OCI-LY1 (cell line): ENCODE measurements around the gene MAP7D3.
"Not testable (repeated sequence)": the region's sequence is repeated elsewhere in the genome, so short reads cannot be mapped to it uniquely, and the experiment has no call there.

Experiments
- H2AFZ ChIP-seq: fragments of 200-600 bp; sonication (generic), shearing (Covaris generic); 2 replicates; pipeline ENCODE4 v1.6.0; 2014; ENCODE audit warnings: antibody characterized with exemption, mild to moderate bottlenecking, low read length
- H3F3A ChIP-seq: fragments of 200-600 bp; sonication (generic), shearing (Covaris generic); 2 replicates; pipeline ENCODE4 v1.6.0; 2014; ENCODE audit warnings: mild to moderate bottlenecking, antibody characterized with exemption, low read length, moderate library complexity; ENCODE audit not compliant: insufficient read depth
- H3K27ac ChIP-seq: fragments of 200-600 bp; sonication (generic); 2 replicates; pipeline ENCODE4 v1.5.1; 2014; ENCODE audit warnings: low read length, mixed run types, mild to moderate bottlenecking, low read depth; ENCODE audit not compliant: poor library complexity, severe bottlenecking
- H3K27me3 ChIP-seq: fragments of 200-600 bp; sonication (generic); 2 replicates; pipeline ENCODE4 v1.6.0; 2014; ENCODE audit warnings: antibody characterized with exemption, mild to moderate bottlenecking, low read length, moderate library complexity; ENCODE audit not compliant: insufficient read depth
- H3K36me3 ChIP-seq: fragments of 200-600 bp; sonication (generic); 2 replicates; pipeline ENCODE4 v1.6.1; 2014; ENCODE audit warnings: mild to moderate bottlenecking, antibody characterized with exemption, low read length, moderate library complexity, mixed read lengths; ENCODE audit not compliant: insufficient read depth
- H3K4me1 ChIP-seq: fragments of 200-600 bp; sonication (generic); 2 replicates; pipeline ENCODE4 v1.5.1; 2014; ENCODE audit warnings: mild to moderate bottlenecking, low read length, moderate library complexity; ENCODE audit not compliant: insufficient read depth, severe bottlenecking
- H3K4me2 ChIP-seq: fragments of 200-600 bp; sonication (generic), shearing (Covaris generic); 2 replicates; pipeline ENCODE4 v1.6.1; 2014; ENCODE audit warnings: low read length
- H3K4me3 ChIP-seq: fragments of 200-600 bp; sonication (generic); 2 replicates; pipeline ENCODE4 v1.5.1; 2014; ENCODE audit warnings: low read length, low read depth, mild to moderate bottlenecking, mixed read lengths; ENCODE audit not compliant: poor library complexity, severe bottlenecking
- H3K79me2 ChIP-seq: fragments of 200-600 bp; shearing (Covaris generic); 2 replicates; pipeline ENCODE4 v1.6.1; 2016; ENCODE audit warnings: mixed run types, low read length, mixed read lengths; ENCODE audit not compliant: insufficient read depth
- H3K9ac ChIP-seq: fragments of 200-600 bp; sonication (generic), shearing (Covaris generic); 2 replicates; pipeline ENCODE4 v1.6.1; 2014; ENCODE audit warnings: mild to moderate bottlenecking, low read length, mixed read lengths
- H3K9me2 ChIP-seq: fragments of 200-600 bp; sonication (generic), shearing (Covaris generic); 2 replicates; pipeline ENCODE4 v1.6.1; 2014; ENCODE audit warnings: low read depth, mild to moderate bottlenecking, low read length, mixed read lengths
- H3K9me3 ChIP-seq: fragments of 200-600 bp; shearing (Covaris generic); 2 replicates; pipeline ENCODE4 v1.6.1; 2014; ENCODE audit warnings: low read length, mixed read lengths
- H4K20me1 ChIP-seq: fragments of 200-600 bp; sonication (generic), shearing (Covaris generic); 2 replicates; pipeline ENCODE4 v1.6.0; 2016; ENCODE audit warnings: mild to moderate bottlenecking, low read length; ENCODE audit not compliant: insufficient read depth
- CTCF ChIP-seq: fragments of 200-600 bp; sonication (generic), shearing (Covaris generic); IDR thresholded peaks from 2 replicates; pipeline ENCODE4 v1.5.1; 2017; ENCODE audit warnings: mild to moderate bottlenecking, antibody characterized with exemption, low read length, moderate library complexity, mixed read lengths
- EZH2 ChIP-seq: fragments of 200-600 bp; sonication (generic), shearing (Covaris generic); IDR thresholded peaks from 2 replicates; pipeline ENCODE4 v1.8.0; 2017; ENCODE audit warnings: borderline replicate concordance, mixed run types, mild to moderate bottlenecking, antibody characterized with exemption, low read length, moderate library complexity, mixed read lengths

Gene MAP7D3

GRCh38 chrX:136292656-136293055, 41.5 kb upstream of the MAP7D3 start:
- Histone ChIP-seq H3K9me3 (no peaks in the 10 kb centered on the region), H3K27ac (no peak overlapping the region)
- TF ChIP-seq CTCF: no peak
- TF ChIP-seq EZH2: no peak

GRCh38 chrX:136291824-136292223, 40.6 kb upstream of the MAP7D3 start:
- Histone ChIP-seq H3K4me2 (no peak overlapping the region), H2AFZ (no peak overlapping the region), H3K27ac (no peak overlapping the region), H3K9me2 (no peaks in the 10 kb centered on the region), H4K20me1 (no peaks in the 10 kb centered on the region), H3K9me3 (no peaks in the 10 kb centered on the region), H3K4me3 (no peak overlapping the region), H3K79me2 (no peaks in the 10 kb centered on the region), H3F3A (no peaks in the 10 kb centered on the region), H3K4me1 (no peaks in the 10 kb centered on the region), H3K9ac (no peak overlapping the region), H3K27me3 (no peaks in the 10 kb centered on the region), H3K36me3 (no peaks in the 10 kb centered on the region)
- TF ChIP-seq EZH2 (no peak), CTCF (no peak)

More at GRCh38 chrX:136292656-136293055, 41.5 kb upstream of the MAP7D3 start:
- H3K4me1 ChIP-seq: no peaks in the 10 kb centered on the region
- H3K4me2 ChIP-seq: no peak overlapping the region
- H3K9me2 ChIP-seq: no peaks in the 10 kb centered on the region
- no peak overlapping the region for H2AFZ ChIP-seq
- no peaks in the 10 kb centered on the region for H3F3A ChIP-seq
- no peaks in the 10 kb centered on the region for H3K79me2 ChIP-seq
- no peak overlapping the region for H3K9ac ChIP-seq
- no peaks in the 10 kb centered on the region for H4K20me1 ChIP-seq
- H3K4me3 ChIP-seq: no peak overlapping the region
- no peaks in the 10 kb centered on the region for H3K27me3 ChIP-seq
- no peaks in the 10 kb centered on the region for H3K36me3 ChIP-seq

- H3K27me3 ChIP-seq, H3F3A ChIP-seq, H3K36me3 ChIP-seq, H4K20me1 ChIP-seq, H3K4me3 ChIP-seq, H3K4me1 ChIP-seq, H3K4me2 ChIP-seq, H3K27ac ChIP-seq, H3K9ac ChIP-seq, H3K9me3 ChIP-seq, H3K9me2 ChIP-seq, H2AFZ ChIP-seq, H3K79me2 ChIP-seq: not testable (repeated sequence)
These were observed 35.2 kb upstream of the MAP7D3 start for GRCh38 chrX:136286375-136286774.

GRCh38 chrX:136275553-136275952, 24.4 kb upstream of the MAP7D3 start:
- H3F3A ChIP-seq: no peaks in the 10 kb centered on the region

More at GRCh38 chrX:136275553-136275952, 24.4 kb upstream of the MAP7D3 start:
- H3K36me3 ChIP-seq: no peaks in the 10 kb centered on the region
- H3K4me2 ChIP-seq: no peak overlapping the region
- no peak overlapping the region for H2AFZ ChIP-seq
- no peak overlapping the region for H3K4me3 ChIP-seq
- H4K20me1 ChIP-seq: no peaks in the 10 kb centered on the region
- TF ChIP-seq EZH2 (no peak), CTCF (no peak)
- no peak overlapping the region for H3K27ac ChIP-seq
- H3K9me3 ChIP-seq: no peaks in the 10 kb centered on the region
- H3K9ac ChIP-seq: no peak overlapping the region
- no peaks in the 10 kb centered on the region for H3K79me2 ChIP-seq
- peaks cover 7% of the 10 kb centered on the region for H3K4me1 ChIP-seq
- H3K9me2 ChIP-seq: no peaks in the 10 kb centered on the region
- no peaks in the 10 kb centered on the region for H3K27me3 ChIP-seq
